Aorta (tissue), 5 donors: ENCODE data around the gene MGLL. TPM values are rescaled to one million over a fixed set of nuclear protein-coding genes. Genes with fewer than 3 reads are reported as not detected.

Experiments used
- ATAC-seq: fragments of 200-7000 bp; cut with Tn5 transposase; one replicate; pipeline ENCODE4 v1.9.1; 2022; ENCODE audit warnings: moderate library complexity; ENCODE audit not compliant: low FRiP score
- DNase-seq, 2 donors: peaks; one replicate each; pipeline ENCODE4 v3.0.0-alpha.2; 2020
- H3K27ac ChIP-seq, 2 donors: one replicate each; pipeline ENCODE4 v1.5.1; 2013; ENCODE audit warnings: low read length in 2 of 2, mild to moderate bottlenecking in 2 of 2, moderate library complexity in 2 of 2, control low read depth in 1 of 2, inconsistent platforms in 1 of 2, low read depth in 1 of 2
- H3K27me3 ChIP-seq, 2 donors: one replicate each; pipeline ENCODE4 v1.6.1; 2013; ENCODE audit warnings: control low read depth in 1 of 2, low read length in 1 of 2, mild to moderate bottlenecking in 1 of 2, moderate library complexity in 1 of 2; ENCODE audit not compliant: insufficient read depth in 2 of 2, control insufficient read depth in 1 of 2
- H3K36me3 ChIP-seq, 2 donors: one replicate each; pipeline ENCODE4 v1.6.1; 2013; ENCODE audit warnings: control low read depth in 1 of 2, low read length in 1 of 2, mild to moderate bottlenecking in 1 of 2; ENCODE audit not compliant: insufficient read depth in 2 of 2, control insufficient read depth in 1 of 2
- H3K4me1 ChIP-seq, 2 donors: one replicate each; pipeline ENCODE4 v1.6.1; 2013; ENCODE audit warnings: low read length in 2 of 2, control low read depth in 1 of 2, mild to moderate bottlenecking in 1 of 2, moderate library complexity in 1 of 2; ENCODE audit not compliant: insufficient read depth in 2 of 2, control insufficient read depth in 1 of 2
- H3K4me3 ChIP-seq, 2 donors: one replicate each; pipeline ENCODE4 v1.5.1; 2013; ENCODE audit warnings: low read length in 2 of 2, control low read depth in 1 of 2, mild to moderate bottlenecking in 1 of 2
- H3K9me3 ChIP-seq: one replicate; pipeline ENCODE4 v1.6.1; 2013; ENCODE audit warnings: mild to moderate bottlenecking, low read length; ENCODE audit not compliant: control insufficient read depth
- WGBS, 2 donors: extraction: QIAGEN DNeasy Blood & Tissue Kit; methylation state at CpG; one replicate each; pipeline ENCODE4 v1.1.7; 2013; 5-methylcytosine and 5-hydroxymethylcytosine counted together
- intact Hi-C, 2 donors: fragments of 100-400 bp; cut with DNase I; formaldehyde crosslinking; loops; one replicate each; pipeline versions ENCODE4 v1.14.2 to v1.15.0; 2022
- polyA plus RNA-seq, 2 donors: library from polyadenylated mRNA; stranded (reverse); fragments of 200-250 nt; gene quantifications; one replicate each; pipeline ENCODE4 v1.2.3, GENCODE V29; 2013
- total RNA-seq, 2 donors: library from RNA; stranded (reverse); fragmentation: NEBNext Ultra II Directional; extraction: Animal tissue kit (Norgen Biotek cat#: 25700); gene quantifications; one replicate each; pipeline ENCODE4 v1.2.1, GENCODE V29; 2021
- donor health status: healthy with polysubstance abuse.
- donor health status: Bipolar disorder and iron deficiency.
- donor health status: DM: no; HTN: no; CAD: no.
- donor health status: DM: no; HTN: no; CAD: no.
- donor health status: DM: yes; HTN: yes; CAD: no.

Gene MGLL
- total and polyA plus RNA-seq, 4 donors: 18.3 to 85.3 (median 50.7) TPM

DNA sequence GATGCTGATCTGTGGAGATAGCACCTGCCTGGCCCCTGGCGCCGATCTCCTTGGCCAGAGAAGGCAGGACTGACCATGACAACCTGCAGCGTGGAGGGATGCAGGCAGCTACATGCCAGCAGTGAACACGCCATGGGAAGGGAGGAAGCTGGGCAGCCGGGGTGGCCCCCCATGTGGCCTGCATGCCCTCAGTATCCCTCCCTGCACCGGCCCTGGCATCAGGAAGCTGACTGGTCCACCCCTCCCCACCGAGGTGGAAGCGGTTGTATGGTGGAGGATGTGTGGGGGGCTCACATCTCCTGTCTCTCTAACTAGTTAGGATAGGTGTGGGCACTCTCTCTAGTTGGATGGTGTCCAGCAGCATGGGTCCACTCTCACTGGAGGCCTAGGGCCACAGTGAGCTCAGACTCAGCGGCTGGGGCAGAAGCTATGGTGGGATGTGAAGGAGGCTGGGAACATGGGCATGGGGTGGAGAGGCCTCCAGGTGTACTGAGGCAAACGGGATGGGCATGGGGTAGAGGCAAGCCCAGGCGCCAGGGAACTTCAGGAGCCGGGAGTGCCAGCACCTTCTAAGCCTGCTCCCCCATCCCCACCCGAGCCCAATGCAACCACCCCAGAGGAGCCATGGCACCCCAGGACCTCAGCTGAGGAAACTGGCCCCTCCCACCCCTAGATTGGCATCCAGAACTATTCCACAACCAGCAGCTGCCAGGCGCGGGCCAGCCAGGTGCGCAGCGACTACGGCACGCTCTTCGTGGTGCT, 151.4 kb downstream of the MGLL start:
- DNase-seq (peak in 1 of 2 donors; percentile 50), ATAC-seq (no peak)
- intact Hi-C loops: loop anchor here in 1 of 2 donors (10.0 kb wide), 1 partner anchor 384 kb away; the partner anchor contains the start of gene SEC61A1
- Histone ChIP-seq H3K36me3 (no peaks in the 10 kb centered on the region), H3K27me3 (no peaks in the 10 kb centered on the region), H3K9me3 (no peaks in the 10 kb centered on the region), H3K4me1 (no peaks in the 10 kb centered on the region), H3K4me3 (no peak overlapping the region), H3K27ac (no peak overlapping the region)
- WGBS, 2 donors: 93 to 95% methylated on average over 20 of the region's 20 CpGs

DNA sequence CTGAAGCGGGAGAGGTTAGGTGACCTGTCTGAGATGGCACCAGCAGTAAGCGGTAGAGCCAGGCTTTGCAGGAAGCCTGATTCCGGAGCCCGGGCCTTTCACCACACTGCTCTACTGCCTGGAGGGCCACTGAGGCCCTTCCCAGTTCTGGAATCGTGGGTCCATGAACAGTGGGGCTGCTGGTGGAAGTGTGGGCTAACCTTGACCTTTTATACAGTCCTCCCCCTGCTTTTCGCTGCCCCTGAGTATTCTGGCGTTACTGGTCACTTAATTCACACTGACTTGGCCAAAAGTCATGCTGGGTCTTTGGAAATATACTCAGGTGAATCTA, 152.1 kb downstream of the MGLL start:
- 95% methylated on average over 7 of the region's 7 CpGs for WGBS, 2 donors

DNA sequence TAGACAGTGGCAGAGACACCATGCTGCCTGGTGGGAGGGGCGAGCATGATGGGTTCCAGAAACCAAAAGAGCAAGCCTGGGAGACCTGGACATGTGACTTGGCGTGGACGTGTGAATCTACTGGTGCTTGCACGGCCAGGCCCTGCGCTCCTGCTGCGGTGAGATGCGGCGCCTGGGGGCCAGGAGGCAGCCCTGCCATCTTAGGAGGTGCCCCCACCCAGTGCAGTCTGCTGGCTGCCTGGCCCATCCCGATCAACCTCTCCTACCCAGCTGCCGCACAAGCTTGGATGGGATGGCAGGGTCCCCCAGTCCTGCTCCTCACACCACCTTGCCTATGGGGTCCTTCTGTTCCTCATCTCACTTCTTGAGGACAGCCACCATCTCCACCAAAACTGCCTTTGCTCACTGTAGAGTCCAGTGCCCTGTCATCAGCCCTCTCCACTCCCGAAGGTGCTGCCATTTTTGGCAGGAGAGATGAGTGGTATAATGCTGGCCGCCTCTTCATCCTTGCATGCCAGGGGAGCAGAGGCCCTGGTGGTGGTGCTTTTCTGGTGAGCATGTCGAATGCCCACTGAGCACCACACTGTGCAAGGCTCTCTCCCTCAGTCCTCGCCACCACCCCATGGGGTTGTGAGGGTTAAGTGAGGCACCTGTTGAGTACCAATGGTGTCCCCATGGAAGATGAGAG, 152.6 kb downstream of the MGLL start:
- ATAC-seq: no peak
- no peaks in the 10 kb centered on the region for H3K27me3 ChIP-seq
- intact Hi-C loops: loop anchor here in 1 of 2 donors (10.0 kb wide), 1 partner anchor 385 kb away; the partner anchor contains the start of gene SEC61A1
- no peak overlapping the region for H3K4me3 ChIP-seq
- no peaks in the 10 kb centered on the region for H3K9me3 ChIP-seq
- H3K4me1 ChIP-seq: no peaks in the 10 kb centered on the region
- WGBS, 2 donors: 90 to 94% methylated on average over 11 to 14 of the region's 14 CpGs
- peak; percentile 38 to 73 for DNase-seq
- H3K27ac ChIP-seq: no peak overlapping the region
- no peaks in the 10 kb centered on the region for H3K36me3 ChIP-seq

More for the DNA sequence above, 152.1 kb downstream of the MGLL start:
- Histone ChIP-seq H3K27me3 (no peaks in the 10 kb centered on the region), H3K4me3 (no peak overlapping the region), H3K4me1 (no peaks in the 10 kb centered on the region), H3K36me3 (no peaks in the 10 kb centered on the region), H3K9me3 (no peaks in the 10 kb centered on the region), H3K27ac (no peak overlapping the region)
- intact Hi-C loops: loop anchor here in 1 of 2 donors (10.0 kb wide), 1 partner anchor 385 kb away; the partner anchor contains the start of gene SEC61A1
- ATAC-seq (no peak), DNase-seq (no peak)

DNA sequence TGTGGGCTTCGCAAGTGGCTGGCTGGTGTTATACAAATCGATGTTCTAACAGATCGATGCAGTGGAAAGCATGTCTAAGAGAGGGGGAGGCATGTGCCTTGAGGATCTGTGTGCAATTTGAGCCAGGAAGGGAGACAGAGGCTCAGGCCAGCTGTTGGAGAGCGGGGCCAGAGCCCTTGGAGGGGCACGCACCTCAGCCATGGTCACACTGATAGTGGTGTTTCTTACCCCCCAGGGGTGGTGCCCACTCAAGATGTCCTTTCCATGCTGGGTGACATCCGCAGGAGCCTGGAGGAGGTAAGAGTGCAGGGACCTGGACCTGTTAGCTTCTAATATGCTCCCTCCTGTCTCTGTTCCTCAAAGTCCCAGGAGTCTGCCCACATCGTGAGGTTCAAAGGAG, 153.4 kb downstream of the MGLL start:
- intact Hi-C loops: no loop called here
- 97 to 99% methylated on average over 7 of the region's 7 CpGs for WGBS, 2 donors

DNA sequence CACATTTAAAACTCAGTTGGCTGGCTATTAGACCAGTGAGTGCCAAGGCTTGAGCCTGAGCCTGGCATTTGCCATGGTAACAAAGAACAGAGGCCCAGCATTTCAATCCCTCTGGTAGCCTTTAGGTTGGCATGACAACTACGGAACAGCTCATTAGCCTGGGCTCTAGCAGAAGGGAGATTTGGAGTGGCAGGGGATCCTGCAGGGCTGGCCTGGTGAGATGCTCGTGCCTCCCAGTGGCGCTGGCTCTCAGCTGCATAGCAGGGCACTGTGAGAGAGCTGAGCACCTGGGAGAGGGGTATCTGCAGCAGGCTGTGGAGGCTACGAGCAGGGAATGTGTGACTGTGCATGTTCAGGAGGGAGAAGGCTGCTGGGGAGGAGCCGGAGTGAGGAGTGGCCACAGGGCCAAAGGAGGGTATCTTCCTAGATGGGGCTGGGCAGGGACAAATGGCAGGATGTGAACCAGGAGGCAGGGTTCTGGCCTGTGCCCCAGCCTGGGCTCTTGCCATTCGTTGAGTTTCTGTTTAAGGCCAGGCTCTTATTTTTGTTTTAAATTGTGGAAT, 155.1 kb downstream of the MGLL start:
- no peak for ATAC-seq
- Histone ChIP-seq H3K4me3 (no peak overlapping the region), H3K27ac (no peak overlapping the region), H3K36me3 (no peaks in the 10 kb centered on the region), H3K9me3 (no peaks in the 10 kb centered on the region), H3K4me1 (no peaks in the 10 kb centered on the region), H3K27me3 (no peaks in the 10 kb centered on the region)
- intact Hi-C loops: no loop called here
- 63 to 71% methylated on average over 6 of the region's 6 CpGs for WGBS, 2 donors
- DNase-seq: peak in 1 of 2 donors; percentile 44

More for the DNA sequence above, 153.4 kb downstream of the MGLL start:
- no peak overlapping the region for H3K27ac ChIP-seq
- H3K9me3 ChIP-seq: no peaks in the 10 kb centered on the region
- DNase-seq: peak in 1 of 2 donors; percentile 58
- no peaks in the 10 kb centered on the region for H3K27me3 ChIP-seq
- H3K4me3 ChIP-seq: no peak overlapping the region
- ATAC-seq: no peak
- H3K36me3 ChIP-seq: no peaks in the 10 kb centered on the region
- H3K4me1 ChIP-seq: no peaks in the 10 kb centered on the region

DNA sequence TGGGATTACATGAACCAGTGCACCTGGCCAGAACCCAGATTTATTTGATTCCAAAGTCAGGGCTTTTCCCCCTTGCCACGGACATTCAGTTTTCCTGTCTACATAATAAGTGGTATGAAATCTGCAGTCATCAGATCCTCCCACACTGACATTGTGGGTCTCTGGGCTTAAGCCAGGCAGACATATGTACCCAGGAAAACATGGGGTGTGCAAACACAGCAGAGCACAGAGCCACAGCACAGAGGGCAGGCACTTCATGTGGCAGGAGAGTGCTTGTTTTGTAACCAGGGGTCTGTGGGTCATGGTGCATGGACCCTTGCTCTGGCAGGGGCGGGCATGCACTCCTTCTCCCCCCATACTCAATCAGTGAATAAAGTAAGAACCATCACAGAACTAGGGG, 155.6 kb downstream of the MGLL start:
- intact Hi-C loops: no loop called here
- H3K4me1 ChIP-seq: no peaks in the 10 kb centered on the region
- DNase-seq: peak in 1 of 2 donors; percentile 41
- 85% methylated on average over 2 of the region's 2 CpGs for WGBS, 2 donors
- no peaks in the 10 kb centered on the region for H3K36me3 ChIP-seq
- no peak overlapping the region for H3K27ac ChIP-seq
- no peak overlapping the region for H3K4me3 ChIP-seq
- H3K9me3 ChIP-seq: no peaks in the 10 kb centered on the region
- H3K27me3 ChIP-seq: no peaks in the 10 kb centered on the region
- ATAC-seq: no peak

DNA sequence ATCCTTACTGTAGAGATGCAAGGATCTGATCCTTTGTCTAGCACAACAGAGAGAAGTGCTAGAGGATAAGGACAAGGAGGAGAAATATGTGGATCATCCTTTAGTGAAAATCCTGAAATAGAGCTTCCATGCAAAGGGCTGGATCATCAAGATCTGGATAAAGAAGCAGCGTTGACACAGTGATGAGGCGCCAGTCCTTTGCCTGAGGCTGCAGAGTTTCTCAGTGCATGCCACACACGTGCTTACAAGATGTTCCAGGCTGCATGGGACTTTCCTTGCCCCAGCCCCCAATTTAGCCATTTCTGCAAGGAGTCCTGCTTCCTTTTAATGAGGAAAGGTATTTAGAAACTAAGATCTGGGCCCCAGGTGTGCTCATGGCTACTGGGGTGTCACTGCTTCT, 156.7 kb downstream of the MGLL start:
- Histone ChIP-seq H3K9me3 (no peaks in the 10 kb centered on the region), H3K27ac (no peak overlapping the region), H3K4me1 (no peaks in the 10 kb centered on the region), H3K4me3 (no peak overlapping the region), H3K27me3 (no peaks in the 10 kb centered on the region), H3K36me3 (no peaks in the 10 kb centered on the region)
- ATAC-seq (no peak), DNase-seq (peak in 1 of 2 donors; percentile 13)
- WGBS, 2 donors: 88 to 95% methylated on average over 3 of the region's 3 CpGs
- intact Hi-C loops: no loop called here

DNA sequence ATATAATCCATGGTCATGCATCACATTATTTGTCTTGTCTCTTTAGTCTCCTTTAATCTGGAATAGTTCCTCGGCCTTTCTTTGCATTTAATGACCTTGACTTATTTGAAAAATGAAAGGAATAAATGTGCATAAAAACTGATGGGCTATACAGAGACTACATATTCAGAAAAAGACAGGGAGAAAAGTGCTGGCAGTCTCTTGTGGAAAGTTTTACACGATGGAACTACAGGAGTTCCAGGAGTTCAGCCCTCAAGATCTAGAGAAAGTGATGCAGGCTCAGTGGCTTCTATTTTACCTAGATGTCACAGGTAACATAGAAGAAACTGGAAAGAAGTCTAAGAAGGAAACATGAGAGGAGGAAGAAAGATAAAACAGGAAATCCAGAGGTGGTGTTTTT, 157.2 kb downstream of the MGLL start:
- no peak overlapping the region for H3K4me3 ChIP-seq
- 66 to 70% methylated on average over 2 of the region's 2 CpGs for WGBS, 2 donors
- H3K9me3 ChIP-seq: no peaks in the 10 kb centered on the region
- H3K36me3 ChIP-seq: no peaks in the 10 kb centered on the region
- no peak overlapping the region for H3K27ac ChIP-seq
- intact Hi-C loops: no loop called here
- DNase-seq (no peak), ATAC-seq (no peak)
- H3K4me1 ChIP-seq: no peaks in the 10 kb centered on the region
- H3K27me3 ChIP-seq: no peaks in the 10 kb centered on the region
